MCF 10A (cell line): ENCODE data around the gene NRXN3. TPM values are rescaled to one million over a fixed set of nuclear protein-coding genes. Genes with fewer than 3 reads are reported as not detected.

Experiments used
- BruUV-seq: library from RNA; stranded (reverse); fragments of 400-500 nt; replicated peaks from 2 replicates; lab custom pipeline; 2021; lab: Mats Ljungman, UMichigan
- CTCF ChIA-PET: fragments of 300-600 bp; sonication (Branson Sonifier 250); formaldehyde crosslinking; extraction: SDS; loops from one replicate; lab custom pipeline; 2021; ENCODE audit warnings: antibody characterized with exemption, inconsistent platforms; lab: Yijun Ruan, JAX
- POLR2A ChIA-PET: fragments of 300-600, 350-650 bp; sonication (Branson Sonifier 250); formaldehyde crosslinking; extraction: SDS; loops from one replicate; lab custom pipeline; 2020; ENCODE audit warnings: antibody characterized with exemption, inconsistent platforms; lab: Yijun Ruan, JAX
- DNase-seq: peaks from one replicate; pipeline ENCODE4 v3.0.0-alpha.2; 2018; ENCODE audit not compliant: unreplicated experiment
- H3K27ac Mint-ChIP-seq: one replicate; pipeline ENCODE4 v1.8.0; 2022; ENCODE audit warnings: mild to moderate bottlenecking, low read depth, mixed read lengths; ENCODE audit not compliant: unreplicated experiment
- H3K27me3 Mint-ChIP-seq: one replicate; pipeline ENCODE4 v1.8.0; 2022; ENCODE audit warnings: mixed read lengths; ENCODE audit not compliant: insufficient read depth, unreplicated experiment
- H3K36me3 Mint-ChIP-seq: one replicate; pipeline ENCODE4 v1.8.0; 2022; ENCODE audit warnings: mild to moderate bottlenecking, moderate library complexity, mixed read lengths; ENCODE audit not compliant: insufficient read depth, unreplicated experiment
- H3K4me1 Mint-ChIP-seq: one replicate; pipeline ENCODE4 v1.8.0; 2022; ENCODE audit warnings: mixed read lengths; ENCODE audit not compliant: insufficient read depth, unreplicated experiment
- H3K4me3 Mint-ChIP-seq: one replicate; pipeline ENCODE4 v1.8.0; 2022; ENCODE audit warnings: mild to moderate bottlenecking, moderate library complexity, mixed read lengths; ENCODE audit not compliant: unreplicated experiment
- H3K9me3 Mint-ChIP-seq: one replicate; pipeline ENCODE4 v1.8.0; 2022; ENCODE audit warnings: mixed read lengths; ENCODE audit not compliant: unreplicated experiment
- CTCF ChIP-seq: fragments of 200-600 bp; IDR thresholded peaks from one replicate; pipeline ENCODE4 v1.8.0; 2022; ENCODE audit warnings: antibody characterized with exemption, mild to moderate bottlenecking; ENCODE audit not compliant: unreplicated experiment
- intact Hi-C: fragments of 100-400 bp; cut with micrococcal nuclease; formaldehyde crosslinking; loops from 2 replicates; pipeline ENCODE4 v1.14.1; 2022
- total RNA-seq: library from RNA; stranded (reverse); gene quantifications from 2 replicates; pipeline ENCODE4 v1.2.3, GENCODE V29; 2022

Gene NRXN3
- total RNA-seq, 1 experiment from 2014 or later, result not detected

- intact Hi-C loops, result no loop called here
- ChIA-PET CTCF (no interaction called here), POLR2A (no interaction called here)
- no peak overlapping the region for H3K4me3 Mint-ChIP-seq
- no TSS peak for BruUV-seq
- no peaks in the 10 kb centered on the region for H3K36me3 Mint-ChIP-seq
- no peaks in the 10 kb centered on the region for H3K4me1 Mint-ChIP-seq
- no peak for DNase-seq
- no peaks in the 10 kb centered on the region for H3K9me3 Mint-ChIP-seq
- H3K27ac Mint-ChIP-seq, result no peak overlapping the region
- no peak for TF ChIP-seq CTCF
- H3K27me3 Mint-ChIP-seq, result peaks cover 26% of the 10 kb centered on the region
Measured at GRCh38 chr14:79407572-79407971, 1237.4 kb downstream of the NRXN3 start.

- intact Hi-C loops, result no loop called here
- Mint-ChIP-seq H3K36me3 (no peaks in the 10 kb centered on the region), H3K9me3 (no peaks in the 10 kb centered on the region), H3K4me1 (no peaks in the 10 kb centered on the region), H3K4me3 (no peak overlapping the region), H3K27me3 (peaks cover 19% of the 10 kb centered on the region), H3K27ac (no peak overlapping the region)
- TF ChIP-seq CTCF, result no peak
- no peak for DNase-seq
- CTCF ChIA-PET, result no interaction called here
- POLR2A ChIA-PET, result no interaction called here
- BruUV-seq, result no TSS peak
Measured at GRCh38 chr14:79408696-79409095, 1238.5 kb downstream of the NRXN3 start.

DNA sequence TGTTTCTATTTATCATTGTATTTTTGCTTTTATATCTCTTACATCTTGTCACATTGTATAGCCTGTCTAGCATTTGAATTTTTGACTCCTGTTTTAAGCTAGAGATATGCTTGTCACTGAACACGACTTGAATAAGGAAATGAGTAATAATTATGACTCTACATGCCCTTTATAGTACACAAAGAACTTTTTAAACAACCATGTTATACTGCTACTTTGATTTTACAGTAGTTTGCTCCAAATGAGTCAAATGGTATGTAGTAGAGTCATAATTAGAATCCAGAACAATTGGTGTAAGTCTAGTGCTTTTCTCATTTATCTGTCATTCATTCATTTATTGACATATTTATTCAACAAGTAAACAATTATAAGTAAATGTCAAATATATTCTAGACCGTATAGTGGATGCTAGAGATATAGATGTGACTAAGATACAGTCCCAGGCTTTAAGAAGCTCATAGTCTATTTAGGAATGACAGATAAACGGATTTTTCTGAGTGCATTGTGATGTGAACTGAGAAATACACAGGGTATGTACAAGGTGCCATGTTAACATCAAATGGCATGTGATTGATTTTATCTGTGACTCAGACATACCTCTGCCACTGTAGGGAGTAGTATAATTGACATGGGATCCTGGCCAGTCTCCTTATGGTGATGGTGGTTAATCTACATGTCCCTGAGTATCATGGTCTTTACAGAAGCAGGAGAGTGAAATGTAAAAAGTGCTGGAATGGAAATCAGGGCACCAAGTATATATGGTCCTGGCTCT lies 1241.4 kb downstream of the NRXN3 start:
- CTCF ChIA-PET, result interaction anchor here (0.6 kb wide), 1 partner anchor 1702 kb away, joined by 3 read pairs; no protein-coding TSS in a partner anchor
- H3K36me3 Mint-ChIP-seq, result no peaks in the 10 kb centered on the region
- H3K9me3 Mint-ChIP-seq, result no peaks in the 10 kb centered on the region

DNA sequence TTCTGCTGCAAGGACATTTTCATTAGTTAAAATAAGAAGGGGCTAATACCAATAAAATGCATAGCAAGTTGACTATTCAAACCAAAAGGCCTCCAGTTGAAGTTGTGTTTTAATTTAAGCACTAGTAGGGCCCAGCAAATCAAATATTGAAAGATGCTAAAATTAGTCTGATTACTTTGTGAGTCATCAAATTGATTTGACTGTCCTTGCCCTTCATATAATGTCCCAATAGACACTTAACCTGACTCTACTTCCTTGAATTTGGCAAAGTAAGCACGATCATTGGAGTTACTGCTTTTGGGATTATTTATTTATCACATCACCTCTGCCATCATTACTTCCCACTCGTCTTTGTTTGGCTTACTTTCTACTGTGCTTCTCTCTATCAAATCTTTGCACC lies 1242.6 kb downstream of the NRXN3 start:
- ChIA-PET CTCF (no interaction called here), POLR2A (no interaction called here)
- no peaks in the 10 kb centered on the region for H3K36me3 Mint-ChIP-seq
- no peak for DNase-seq
- TF ChIP-seq CTCF, result no peak
- H3K9me3 Mint-ChIP-seq, result no peaks in the 10 kb centered on the region
- no peak overlapping the region for H3K4me3 Mint-ChIP-seq
- BruUV-seq, result no TSS peak
- no peaks in the 10 kb centered on the region for H3K4me1 Mint-ChIP-seq
- H3K27ac Mint-ChIP-seq, result no peak overlapping the region
- no peaks in the 10 kb centered on the region for H3K27me3 Mint-ChIP-seq
- intact Hi-C loops, result no loop called here

More for the DNA sequence above, 1241.4 kb downstream of the NRXN3 start:
- Mint-ChIP-seq H3K27ac (no peak overlapping the region), H3K4me1 (no peaks in the 10 kb centered on the region), H3K4me3 (no peak overlapping the region), H3K27me3 (no peaks in the 10 kb centered on the region)
- no peak for TF ChIP-seq CTCF
- POLR2A ChIA-PET, result no interaction called here
- no peak for DNase-seq
- BruUV-seq, result no TSS peak
- intact Hi-C loops, result no loop called here
